WTC11 (cell line): ENCODE results near the gene THSD4. TPM values are rescaled to one million over a fixed set of nuclear protein-coding genes. Genes with fewer than 3 reads are reported as not detected.

Experiments used
- ATAC-seq: fragments of 200-7000 bp; cut with Tn5 transposase; 2 replicates; pipeline ENCODE4 v1.10.0; 2021; ENCODE audit warnings: mild to moderate bottlenecking, moderate library complexity
- CTCF ChIA-PET: fragments of 300-600 bp; sonication (Branson Sonifier 250); formaldehyde crosslinking; loops from one replicate; lab custom pipeline; 2021; ENCODE audit warnings: antibody characterized with exemption; lab: Charles Lee
- POLR2A ChIA-PET: fragments of 350-600 bp; sonication (Branson Sonifier 250); formaldehyde crosslinking; loops from one replicate; lab custom pipeline; 2021; ENCODE audit warnings: antibody characterized with exemption; lab: Charles Lee
- DNase-seq: peaks from one replicate; pipeline ENCODE4 v3.0.0; 2021; ENCODE audit warnings: low spot score
- H3K27ac Mint-ChIP-seq: 2 replicates; pipeline ENCODE4 v1.8.0; 2021; ENCODE audit warnings: mixed read lengths
- H3K27me3 Mint-ChIP-seq: 2 replicates; pipeline ENCODE4 v1.8.0; 2021; ENCODE audit warnings: low read depth, mild to moderate bottlenecking, moderate library complexity, mixed read lengths
- H3K36me3 Mint-ChIP-seq: 2 replicates; pipeline ENCODE4 v1.8.0; 2021; ENCODE audit warnings: mixed read lengths
- H3K4me1 Mint-ChIP-seq: 2 replicates; pipeline ENCODE4 v1.8.0; 2022; ENCODE audit warnings: mixed read lengths
- H3K4me3 Mint-ChIP-seq: 2 replicates; pipeline ENCODE4 v1.8.0; 2021; ENCODE audit warnings: mild to moderate bottlenecking, moderate library complexity, mixed read lengths
- H3K9me3 Mint-ChIP-seq: 2 replicates; pipeline ENCODE4 v1.8.0; 2021; ENCODE audit warnings: mixed read lengths
- ARID4B ChIP-seq: sonication (generic); formaldehyde crosslinking; IDR thresholded peaks from 2 replicates; pipeline ENCODE4 v1.8.0; 2023; ENCODE audit warnings: missing genetic modification reagents, mild to moderate bottlenecking, borderline replicate concordance
- ATF1 ChIP-seq: sonication (generic); formaldehyde crosslinking; IDR thresholded peaks from 2 replicates; pipeline ENCODE4 v1.8.1; 2023; ENCODE audit warnings: mild to moderate bottlenecking, moderate library complexity, missing genetic modification reagents
- CBFB ChIP-seq: sonication (generic); formaldehyde crosslinking; IDR thresholded peaks from 2 replicates; pipeline ENCODE4 v1.8.1; 2022; ENCODE audit warnings: mild to moderate bottlenecking, low read depth, missing genetic modification reagents
- CDX4 ChIP-seq: fragments of 250-450 bp; sonication (Bioruptor Pico); IDR thresholded peaks from 2 replicates; pipeline ENCODE4 v1.9.0; 2021; ENCODE audit warnings: moderate library complexity, mild to moderate bottlenecking, inconsistent platforms, borderline replicate concordance
- EMX1 ChIP-seq: fragments of 250-450 bp; sonication (Bioruptor Pico); IDR thresholded peaks from 2 replicates; pipeline ENCODE4 v1.8.0; 2021; ENCODE audit warnings: mild to moderate bottlenecking
- FOXP1 ChIP-seq: sonication (generic); formaldehyde crosslinking; IDR thresholded peaks from 2 replicates; pipeline ENCODE4 v1.8.0; 2022; ENCODE audit warnings: missing genetic modification reagents, mild to moderate bottlenecking, moderate library complexity, borderline replicate concordance
- NR1H2 ChIP-seq: sonication (generic); formaldehyde crosslinking; IDR thresholded peaks from 2 replicates; pipeline ENCODE4 v1.9.0; 2021; ENCODE audit warnings: mild to moderate bottlenecking, moderate library complexity, missing genetic modification reagents
- STAT6 ChIP-seq: sonication (generic); formaldehyde crosslinking; conservative IDR thresholded peaks from 2 replicates; pipeline ENCODE4 v1.8.1; 2023; ENCODE audit warnings: mild to moderate bottlenecking, low read depth, missing genetic modification reagents, moderate library complexity
- TP53 ChIP-seq: sonication (generic); formaldehyde crosslinking; IDR thresholded peaks from 2 replicates; pipeline ENCODE4 v1.8.1; 2023; ENCODE audit warnings: mild to moderate bottlenecking, missing genetic modification reagents
- ZNF219 ChIP-seq: sonication (generic); formaldehyde crosslinking; IDR thresholded peaks from 2 replicates; pipeline ENCODE4 v1.8.0; 2023; ENCODE audit warnings: missing genetic modification reagents, mild to moderate bottlenecking, borderline replicate concordance
- total RNA-seq: library from RNA; stranded (reverse); gene quantifications from 3 replicates; pipeline ENCODE4 v1.2.3, GENCODE V29; 2021
- TF ChIP-seq, protein P1 (sequence below): sonication (generic); formaldehyde crosslinking; IDR thresholded peaks from 2 replicates; pipeline ENCODE4 v1.8.0; 2023; ENCODE audit warnings: mild to moderate bottlenecking, missing genetic modification reagents
- TF ChIP-seq, protein P2 (sequence below): sonication (generic); formaldehyde crosslinking; IDR thresholded peaks from 2 replicates; pipeline ENCODE4 v1.8.1; 2023; ENCODE audit warnings: mild to moderate bottlenecking, missing genetic modification reagents, borderline replicate concordance
- TF ChIP-seq, protein P3 (sequence below): fragments of 250-450 bp; sonication (Bioruptor Pico); IDR thresholded peaks from 2 replicates; pipeline ENCODE4 v1.9.0; 2021; ENCODE audit warnings: mild to moderate bottlenecking

THSD4 gene
- total RNA-seq, 1 experiment from 2014 or later = 7.8 TPM

GRCh38 chr15:71203586-71204474, 88.6 kb downstream of the THSD4 start (continued):
- TF ChIP-seq, protein P1, sequence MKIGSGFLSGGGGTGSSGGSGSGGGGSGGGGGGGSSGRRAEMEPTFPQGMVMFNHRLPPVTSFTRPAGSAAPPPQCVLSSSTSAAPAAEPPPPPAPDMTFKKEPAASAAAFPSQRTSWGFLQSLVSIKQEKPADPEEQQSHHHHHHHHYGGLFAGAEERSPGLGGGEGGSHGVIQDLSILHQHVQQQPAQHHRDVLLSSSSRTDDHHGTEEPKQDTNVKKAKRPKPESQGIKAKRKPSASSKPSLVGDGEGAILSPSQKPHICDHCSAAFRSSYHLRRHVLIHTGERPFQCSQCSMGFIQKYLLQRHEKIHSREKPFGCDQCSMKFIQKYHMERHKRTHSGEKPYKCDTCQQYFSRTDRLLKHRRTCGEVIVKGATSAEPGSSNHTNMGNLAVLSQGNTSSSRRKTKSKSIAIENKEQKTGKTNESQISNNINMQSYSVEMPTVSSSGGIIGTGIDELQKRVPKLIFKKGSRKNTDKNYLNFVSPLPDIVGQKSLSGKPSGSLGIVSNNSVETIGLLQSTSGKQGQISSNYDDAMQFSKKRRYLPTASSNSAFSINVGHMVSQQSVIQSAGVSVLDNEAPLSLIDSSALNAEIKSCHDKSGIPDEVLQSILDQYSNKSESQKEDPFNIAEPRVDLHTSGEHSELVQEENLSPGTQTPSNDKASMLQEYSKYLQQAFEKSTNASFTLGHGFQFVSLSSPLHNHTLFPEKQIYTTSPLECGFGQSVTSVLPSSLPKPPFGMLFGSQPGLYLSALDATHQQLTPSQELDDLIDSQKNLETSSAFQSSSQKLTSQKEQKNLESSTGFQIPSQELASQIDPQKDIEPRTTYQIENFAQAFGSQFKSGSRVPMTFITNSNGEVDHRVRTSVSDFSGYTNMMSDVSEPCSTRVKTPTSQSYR = 0 out of 2 replicates have a peak, but pooled peaks have one; percentile 25
- TF ChIP-seq FOXP1 (CRISPR knock-in tag) = no peak

DNA sequence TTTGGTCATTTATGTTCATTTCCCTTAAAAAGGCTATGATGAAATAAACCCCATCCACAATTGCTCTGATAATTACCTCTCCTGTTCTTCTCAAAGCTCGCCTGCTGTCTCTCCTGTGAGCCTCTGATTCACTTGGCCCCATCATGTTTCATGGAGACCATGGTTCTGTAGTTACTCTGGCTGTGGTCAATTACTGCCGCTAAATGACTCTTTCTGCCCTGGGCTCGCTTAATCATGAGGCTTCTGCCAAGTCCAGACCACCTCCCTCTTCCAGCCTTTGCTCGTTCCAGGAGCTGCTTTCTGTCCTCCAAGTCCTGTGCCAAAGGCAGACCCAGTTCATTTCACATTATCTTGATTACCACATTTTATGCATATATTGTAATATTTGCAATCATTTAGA, 91.9 kb downstream of the THSD4 start:
- Mint-ChIP-seq H3K27ac (no peak overlapping the region), H3K9me3 (peaks cover 8% of the 10 kb centered on the region), H3K4me3 (no peak overlapping the region), H3K36me3 (no peaks in the 10 kb centered on the region)
- CTCF ChIA-PET = interaction anchor here (1.0 kb wide), 1 partner anchor 81 kb away, joined by 3 read pairs; no protein-coding TSS in a partner anchor
- no peak for DNase-seq
- TF ChIP-seq ZNF219 (CRISPR knock-in tag) = no peak
- TF ChIP-seq NR1H2 = no peak
- TF ChIP-seq TP53 (CRISPR knock-in tag) = no peak
- no peak for TF ChIP-seq STAT6 (CRISPR knock-in tag)
- TF ChIP-seq ARID4B (CRISPR knock-in tag) = no peak
- no peak for TF ChIP-seq ATF1 (CRISPR knock-in tag)
- TF ChIP-seq, all 79 proteins: peak for 0
- peaks cover 43% of the 10 kb centered on the region for H3K4me1 Mint-ChIP-seq
- no peak for ATAC-seq
- POLR2A ChIA-PET = no interaction called here
- H3K27me3 Mint-ChIP-seq = peaks cover 6% of the 10 kb centered on the region

DNA sequence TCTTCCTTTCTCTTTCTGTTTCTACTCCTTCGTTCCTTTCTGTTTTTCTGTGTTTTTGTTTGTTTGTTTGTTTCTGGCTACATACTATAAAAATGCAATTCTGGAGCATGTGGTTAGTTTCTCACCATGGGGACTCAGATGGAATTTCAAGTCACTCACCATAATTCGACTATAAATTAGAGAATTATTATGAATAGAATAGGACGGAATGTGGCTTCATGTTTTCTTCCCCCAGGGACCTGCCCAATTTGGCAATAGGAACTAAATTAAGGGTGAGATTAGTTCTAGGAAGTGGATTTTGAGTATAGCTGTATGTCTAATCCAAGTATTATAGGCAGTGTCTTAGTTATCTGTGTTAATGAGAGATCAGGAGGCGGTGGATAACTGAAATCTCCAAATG, 96.9 kb downstream of the THSD4 start:
- H3K27me3 Mint-ChIP-seq = peaks cover 29% of the 10 kb centered on the region
- CTCF ChIA-PET = no interaction called here
- H3K27ac Mint-ChIP-seq = no peak overlapping the region
- peaks cover 8% of the 10 kb centered on the region; the same call in 1 of the 2 replicates for H3K4me1 Mint-ChIP-seq
- ATAC-seq = no peak
- H3K4me3 Mint-ChIP-seq = no peak overlapping the region
- H3K36me3 Mint-ChIP-seq = no peaks in the 10 kb centered on the region
- H3K9me3 Mint-ChIP-seq = peaks cover 19% of the 10 kb centered on the region
- POLR2A ChIA-PET = no interaction called here
- no peak for DNase-seq
- TF ChIP-seq CBFB (CRISPR knock-in tag) (no peak), TP53 (CRISPR knock-in tag) (no peak), EMX1 (no peak), CDX4 (CRISPR knock-in tag) (no peak)
- TF ChIP-seq, protein P2, sequence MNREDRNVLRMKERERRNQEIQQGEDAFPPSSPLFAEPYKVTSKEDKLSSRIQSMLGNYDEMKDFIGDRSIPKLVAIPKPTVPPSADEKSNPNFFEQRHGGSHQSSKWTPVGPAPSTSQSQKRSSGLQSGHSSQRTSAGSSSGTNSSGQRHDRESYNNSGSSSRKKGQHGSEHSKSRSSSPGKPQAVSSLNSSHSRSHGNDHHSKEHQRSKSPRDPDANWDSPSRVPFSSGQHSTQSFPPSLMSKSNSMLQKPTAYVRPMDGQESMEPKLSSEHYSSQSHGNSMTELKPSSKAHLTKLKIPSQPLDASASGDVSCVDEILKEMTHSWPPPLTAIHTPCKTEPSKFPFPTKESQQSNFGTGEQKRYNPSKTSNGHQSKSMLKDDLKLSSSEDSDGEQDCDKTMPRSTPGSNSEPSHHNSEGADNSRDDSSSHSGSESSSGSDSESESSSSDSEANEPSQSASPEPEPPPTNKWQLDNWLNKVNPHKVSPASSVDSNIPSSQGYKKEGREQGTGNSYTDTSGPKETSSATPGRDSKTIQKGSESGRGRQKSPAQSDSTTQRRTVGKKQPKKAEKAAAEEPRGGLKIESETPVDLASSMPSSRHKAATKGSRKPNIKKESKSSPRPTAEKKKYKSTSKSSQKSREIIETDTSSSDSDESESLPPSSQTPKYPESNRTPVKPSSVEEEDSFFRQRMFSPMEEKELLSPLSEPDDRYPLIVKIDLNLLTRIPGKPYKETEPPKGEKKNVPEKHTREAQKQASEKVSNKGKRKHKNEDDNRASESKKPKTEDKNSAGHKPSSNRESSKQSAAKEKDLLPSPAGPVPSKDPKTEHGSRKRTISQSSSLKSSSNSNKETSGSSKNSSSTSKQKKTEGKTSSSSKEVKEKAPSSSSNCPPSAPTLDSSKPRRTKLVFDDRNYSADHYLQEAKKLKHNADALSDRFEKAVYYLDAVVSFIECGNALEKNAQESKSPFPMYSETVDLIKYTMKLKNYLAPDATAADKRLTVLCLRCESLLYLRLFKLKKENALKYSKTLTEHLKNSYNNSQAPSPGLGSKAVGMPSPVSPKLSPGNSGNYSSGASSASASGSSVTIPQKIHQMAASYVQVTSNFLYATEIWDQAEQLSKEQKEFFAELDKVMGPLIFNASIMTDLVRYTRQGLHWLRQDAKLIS (CRISPR knock-in tag) = no peak
- TF ChIP-seq, protein P3, sequence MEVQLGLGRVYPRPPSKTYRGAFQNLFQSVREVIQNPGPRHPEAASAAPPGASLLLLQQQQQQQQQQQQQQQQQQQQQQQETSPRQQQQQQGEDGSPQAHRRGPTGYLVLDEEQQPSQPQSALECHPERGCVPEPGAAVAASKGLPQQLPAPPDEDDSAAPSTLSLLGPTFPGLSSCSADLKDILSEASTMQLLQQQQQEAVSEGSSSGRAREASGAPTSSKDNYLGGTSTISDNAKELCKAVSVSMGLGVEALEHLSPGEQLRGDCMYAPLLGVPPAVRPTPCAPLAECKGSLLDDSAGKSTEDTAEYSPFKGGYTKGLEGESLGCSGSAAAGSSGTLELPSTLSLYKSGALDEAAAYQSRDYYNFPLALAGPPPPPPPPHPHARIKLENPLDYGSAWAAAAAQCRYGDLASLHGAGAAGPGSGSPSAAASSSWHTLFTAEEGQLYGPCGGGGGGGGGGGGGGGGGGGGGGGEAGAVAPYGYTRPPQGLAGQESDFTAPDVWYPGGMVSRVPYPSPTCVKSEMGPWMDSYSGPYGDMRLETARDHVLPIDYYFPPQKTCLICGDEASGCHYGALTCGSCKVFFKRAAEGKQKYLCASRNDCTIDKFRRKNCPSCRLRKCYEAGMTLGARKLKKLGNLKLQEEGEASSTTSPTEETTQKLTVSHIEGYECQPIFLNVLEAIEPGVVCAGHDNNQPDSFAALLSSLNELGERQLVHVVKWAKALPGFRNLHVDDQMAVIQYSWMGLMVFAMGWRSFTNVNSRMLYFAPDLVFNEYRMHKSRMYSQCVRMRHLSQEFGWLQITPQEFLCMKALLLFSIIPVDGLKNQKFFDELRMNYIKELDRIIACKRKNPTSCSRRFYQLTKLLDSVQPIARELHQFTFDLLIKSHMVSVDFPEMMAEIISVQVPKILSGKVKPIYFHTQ = no peak
